ENCODE measurements around the gene ERC2.

Gene ERC2

DNA sequence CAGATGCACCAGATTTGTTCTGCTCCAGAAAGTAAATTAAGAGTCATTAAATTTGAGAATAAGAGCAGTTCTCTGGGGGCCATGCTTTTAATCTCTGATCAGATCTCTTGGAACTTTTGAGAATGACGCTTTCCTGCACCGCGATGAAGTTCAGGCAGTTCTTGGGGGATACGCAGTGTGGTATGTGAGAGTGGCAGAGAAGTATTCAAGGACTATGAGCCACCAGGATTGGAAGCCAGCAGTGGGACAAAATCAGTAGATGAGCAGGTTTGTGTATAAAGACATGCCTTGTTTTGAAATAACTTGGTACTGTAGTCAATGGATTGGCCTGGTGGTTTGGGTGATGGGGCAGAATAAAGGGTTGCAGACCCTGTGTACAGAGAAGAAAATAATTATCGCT lies 483.6 kb downstream of the ERC2 start:
- DNase-seq (ENCODE audit: low read depth) = no peak

DNA sequence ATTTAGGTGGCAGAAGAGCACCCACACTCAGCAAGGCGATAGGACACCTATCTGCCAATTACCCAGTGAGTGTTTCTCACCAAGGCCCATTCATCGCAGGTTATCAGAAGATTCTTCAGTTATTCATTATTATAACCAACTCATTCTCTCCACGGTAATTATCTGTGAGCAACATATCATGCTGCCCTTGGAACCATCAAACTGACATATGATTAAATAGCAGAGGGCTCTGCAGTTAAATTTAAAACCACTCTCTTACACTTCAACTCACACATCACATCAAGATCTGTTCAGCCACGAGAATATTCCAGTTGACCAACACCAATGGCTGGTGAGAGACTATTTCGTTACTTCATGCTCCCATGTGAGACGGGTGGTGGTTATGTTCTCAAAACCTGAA lies 489.3 kb downstream of the ERC2 start:
- no peak for DNase-seq (ENCODE audit: low read depth)

DNA sequence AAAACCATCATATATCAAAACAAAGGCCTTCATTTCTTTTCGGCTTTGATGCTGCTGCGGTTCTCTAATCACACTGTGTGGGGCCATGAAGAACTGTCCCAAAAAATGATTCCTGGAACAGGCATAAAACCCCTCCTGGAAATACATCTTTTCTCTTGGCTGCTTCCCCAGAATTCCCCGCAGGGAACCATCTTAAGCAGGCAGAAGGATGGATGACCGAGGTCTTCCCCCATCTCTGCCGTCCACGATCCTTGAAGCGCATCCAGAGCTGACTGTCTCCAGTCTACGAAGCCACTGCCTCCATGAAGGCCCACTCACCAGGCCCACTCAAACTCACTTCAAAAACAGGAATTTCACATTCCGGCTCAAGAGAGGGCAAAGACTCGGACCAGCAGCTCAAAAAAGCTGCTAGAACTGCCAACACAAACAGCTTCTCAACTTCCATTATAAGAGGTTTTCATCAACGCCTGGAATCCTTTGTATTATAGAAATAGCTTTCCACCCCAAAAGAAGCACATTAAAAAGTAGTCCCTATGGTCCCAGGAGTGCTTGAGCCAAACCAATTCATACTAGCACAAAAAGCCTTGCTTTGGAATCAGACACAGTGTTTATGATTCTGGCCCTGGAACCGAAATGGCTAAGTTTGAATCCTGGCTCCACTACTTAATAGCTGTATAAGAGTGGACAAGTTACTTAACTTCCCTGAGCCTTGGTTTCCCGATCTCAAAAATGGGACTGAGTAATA lies 493.7 kb downstream of the ERC2 start:
- no peak for DNase-seq (ENCODE audit: low read depth)

DNA sequence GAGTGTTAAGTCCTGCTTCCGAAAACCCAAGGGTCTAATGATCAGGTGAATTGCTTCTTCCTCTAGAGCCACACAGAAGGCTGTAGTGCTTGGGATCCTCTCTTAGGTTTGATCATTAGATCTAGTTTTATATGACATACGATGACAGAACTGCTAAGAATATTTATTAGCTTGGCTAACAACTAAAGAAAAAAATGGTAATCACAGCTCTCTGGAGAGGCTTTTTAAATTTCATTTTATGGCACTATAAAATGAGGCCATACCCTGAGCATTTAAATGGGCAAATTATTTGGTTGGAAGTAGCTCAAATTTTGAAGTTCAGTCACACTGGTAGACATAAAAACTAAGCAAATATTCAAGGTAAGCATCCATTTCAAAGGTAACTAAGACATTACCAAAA lies 498.6 kb downstream of the ERC2 start:
- DNase-seq (ENCODE audit: low read depth) = no peak

DNA sequence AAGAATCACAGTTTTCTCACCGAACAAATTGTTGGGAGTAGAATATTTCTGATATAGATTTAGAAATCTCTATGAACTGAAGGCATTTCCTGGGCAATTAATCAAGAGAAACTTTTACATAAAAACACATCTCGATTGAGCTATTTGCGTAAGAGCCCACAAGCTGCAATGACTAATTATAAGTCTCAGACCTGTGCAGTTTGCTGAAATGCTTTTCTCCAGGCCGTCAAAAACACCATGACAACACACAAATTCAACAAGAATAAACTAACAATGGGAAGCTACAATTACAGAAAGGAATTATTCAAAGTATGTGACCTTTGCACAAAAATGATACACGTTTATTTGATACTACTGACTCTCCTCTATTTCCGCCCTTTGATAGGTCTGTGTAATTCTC lies 499.9 kb downstream of the ERC2 start:
- no peak for DNase-seq (ENCODE audit: low read depth)

DNA sequence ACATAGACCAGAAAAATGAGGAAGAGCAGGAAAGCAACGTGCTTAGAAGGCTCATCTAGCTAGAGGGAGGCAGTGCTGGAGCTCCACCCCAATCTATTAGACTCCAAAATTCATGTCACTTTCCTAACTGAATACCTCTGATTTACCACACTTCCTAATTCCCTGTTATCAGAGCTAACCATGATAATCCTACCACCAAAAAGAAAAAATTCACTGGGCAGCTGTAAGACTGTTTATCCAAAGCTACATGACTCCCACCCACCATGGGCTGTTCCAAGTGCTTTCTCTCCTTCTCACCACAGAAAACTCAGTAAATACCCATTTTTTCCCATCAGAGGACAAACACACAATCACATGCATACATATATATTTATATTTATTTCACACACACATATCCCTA lies 501.7 kb downstream of the ERC2 start:
- DNase-seq (ENCODE audit: low read depth) = no peak

DNA sequence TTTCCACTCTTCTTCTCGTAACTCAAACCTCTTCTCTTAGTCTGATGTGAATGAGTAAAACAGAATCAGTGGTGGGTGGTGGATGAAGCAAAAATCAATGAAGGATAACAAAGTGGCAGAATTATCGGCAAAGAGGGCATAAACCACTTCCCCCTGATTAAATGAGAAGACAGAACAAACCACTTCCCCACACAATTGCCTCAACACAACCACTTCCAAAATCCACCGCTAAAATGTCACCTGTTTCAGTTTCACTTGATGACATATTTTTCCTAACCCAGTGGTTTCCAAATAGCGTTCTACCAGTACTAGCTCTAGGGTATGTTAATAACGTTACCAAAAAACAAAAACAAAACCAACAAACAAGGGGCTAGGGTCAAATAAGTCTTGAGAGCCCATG lies 502.5 kb downstream of the ERC2 start:
- no peak for DNase-seq (ENCODE audit: low read depth)

DNA sequence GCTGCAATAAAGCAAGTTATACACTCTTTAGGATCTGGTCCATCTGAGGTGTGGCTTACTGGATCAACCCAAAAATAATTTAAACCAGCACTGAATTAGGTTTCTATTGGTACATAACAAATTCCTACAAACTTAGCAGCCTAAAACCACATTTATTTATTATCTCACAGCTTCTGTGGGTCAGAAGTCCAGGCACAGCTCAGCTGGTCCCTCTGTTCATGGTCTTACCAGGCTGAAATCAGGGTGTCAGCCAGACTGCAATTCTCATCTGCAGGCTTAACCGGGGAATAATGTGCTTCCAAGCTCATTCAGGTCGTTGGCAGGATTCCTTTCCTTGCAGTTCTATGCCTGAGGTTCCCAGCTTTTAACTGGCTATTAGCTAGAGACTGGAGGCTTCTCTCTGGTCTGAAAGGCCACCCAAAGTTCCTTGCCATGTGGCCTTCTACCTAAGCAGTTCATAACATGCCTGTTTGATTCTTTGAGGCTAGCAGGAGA lies 503.7 kb downstream of the ERC2 start:
- DNase-seq (ENCODE audit: low read depth) = no peak

DNA sequence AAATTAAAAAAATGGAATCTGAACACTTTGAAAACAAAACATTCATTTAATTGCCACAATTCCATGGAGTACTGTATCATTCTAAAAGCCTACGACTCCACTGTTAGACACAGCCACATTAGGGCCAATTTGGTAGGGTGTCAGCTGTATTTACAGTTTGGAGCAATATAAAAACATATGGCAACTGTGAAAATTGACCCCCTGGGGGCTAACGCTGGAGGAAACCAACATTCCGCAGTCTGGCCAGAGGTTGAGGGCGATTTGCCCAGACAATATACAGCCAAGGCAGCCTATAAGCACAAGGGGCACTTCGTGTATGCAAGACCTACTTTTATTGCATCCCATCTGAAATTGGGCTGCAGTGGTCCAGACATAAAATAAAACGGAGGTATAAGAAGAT lies 504.7 kb downstream of the ERC2 start:
- DNase-seq (ENCODE audit: low read depth) = no peak

DNA sequence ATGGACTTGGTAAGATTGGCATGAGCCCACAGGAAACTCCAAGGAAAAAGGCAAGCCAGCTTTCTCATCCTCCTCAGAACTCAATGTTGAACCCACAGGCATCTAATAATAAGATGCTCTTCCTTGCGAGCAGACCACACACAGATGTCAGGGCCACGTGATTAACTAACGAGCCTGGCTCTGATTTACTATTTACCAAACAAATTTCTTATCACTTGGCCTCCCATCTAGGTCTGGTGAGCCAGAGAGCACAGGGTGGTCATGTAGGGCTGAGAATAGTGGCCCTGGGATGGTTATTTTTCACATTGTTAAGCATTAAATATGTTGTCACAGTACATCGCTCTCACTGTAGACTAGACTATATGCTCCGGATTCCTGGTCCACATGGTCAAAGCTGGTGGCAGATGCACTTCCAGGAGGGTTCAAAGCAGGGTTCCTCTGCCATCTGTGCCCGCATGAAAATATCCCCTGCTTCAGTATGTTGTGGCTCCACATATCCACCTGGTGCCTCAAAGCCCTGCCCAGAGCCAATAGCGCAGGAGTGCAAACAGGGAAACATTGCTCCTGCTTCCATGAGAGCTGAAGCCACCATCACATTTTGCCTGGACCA lies 508.7 kb downstream of the ERC2 start:
- no peak for DNase-seq (ENCODE audit: low read depth)

DNA sequence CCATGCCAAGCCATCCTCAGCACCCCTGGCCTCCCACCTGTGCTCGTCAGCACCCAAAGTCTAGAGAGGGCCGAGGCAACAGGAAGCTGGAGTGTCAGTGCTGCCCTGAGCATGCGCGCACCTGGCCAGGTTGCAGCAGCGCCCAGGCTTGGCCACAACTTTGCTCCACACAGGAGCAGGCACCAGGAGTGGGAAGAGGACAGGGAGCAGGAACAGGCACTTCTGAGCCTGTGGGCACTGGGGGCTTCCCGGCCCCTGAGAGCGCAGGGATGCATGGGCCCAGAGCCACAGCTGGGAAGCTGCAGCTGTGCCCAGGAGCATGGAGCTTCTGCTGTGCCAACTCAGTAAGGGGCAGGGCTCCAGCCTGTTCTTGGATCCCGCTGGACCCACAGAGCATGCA lies 509.7 kb downstream of the ERC2 start:
- DNase-seq (ENCODE audit: low read depth) = no peak

DNA sequence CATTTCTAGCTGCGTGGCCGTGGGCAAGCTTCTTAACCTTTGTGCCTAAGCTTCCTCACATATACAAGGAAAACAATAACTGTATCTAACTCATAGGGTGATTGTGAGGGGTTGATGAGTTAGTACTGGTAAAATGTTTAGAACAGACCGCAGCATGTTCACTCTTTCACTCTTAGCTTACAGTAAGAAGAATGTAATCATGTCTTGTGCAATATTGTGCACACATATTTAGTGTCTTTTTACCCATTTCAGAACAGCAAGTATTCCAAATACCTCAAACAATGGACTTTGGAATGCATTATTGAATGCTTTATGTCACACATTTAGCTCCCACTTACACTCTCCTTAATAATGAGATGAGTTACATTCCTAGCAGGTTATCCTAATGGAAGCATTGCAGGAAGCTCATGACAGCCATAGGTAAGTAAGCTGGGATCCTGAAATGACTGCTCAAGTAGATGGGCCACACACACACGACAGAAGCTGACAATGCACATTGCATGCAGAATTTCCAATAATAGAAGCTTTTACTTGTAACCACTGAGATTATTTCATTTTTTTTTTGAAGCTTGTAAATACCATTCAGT lies 512.3 kb downstream of the ERC2 start:
- no peak for DNase-seq (ENCODE audit: low read depth)

DNA sequence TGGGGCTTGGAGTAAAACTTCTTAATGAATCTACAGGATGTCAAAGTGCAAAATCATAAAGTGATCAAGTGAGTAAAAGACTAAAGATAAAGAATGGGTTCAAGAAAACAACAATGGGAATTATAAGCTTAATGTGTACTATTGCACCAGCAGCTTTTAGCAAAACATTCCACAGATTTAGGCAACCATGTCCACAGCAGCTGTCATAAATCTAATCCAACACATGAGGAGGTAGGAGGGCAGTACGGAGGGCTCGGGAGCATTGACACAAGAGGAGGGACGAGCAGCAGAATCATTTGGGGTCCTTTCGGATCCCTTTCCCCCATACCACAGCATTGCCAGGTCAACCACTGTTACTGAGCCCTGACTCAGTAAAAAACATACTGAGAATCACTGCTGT lies 516.9 kb downstream of the ERC2 start:
- no peak for DNase-seq (ENCODE audit: low read depth)

DNA sequence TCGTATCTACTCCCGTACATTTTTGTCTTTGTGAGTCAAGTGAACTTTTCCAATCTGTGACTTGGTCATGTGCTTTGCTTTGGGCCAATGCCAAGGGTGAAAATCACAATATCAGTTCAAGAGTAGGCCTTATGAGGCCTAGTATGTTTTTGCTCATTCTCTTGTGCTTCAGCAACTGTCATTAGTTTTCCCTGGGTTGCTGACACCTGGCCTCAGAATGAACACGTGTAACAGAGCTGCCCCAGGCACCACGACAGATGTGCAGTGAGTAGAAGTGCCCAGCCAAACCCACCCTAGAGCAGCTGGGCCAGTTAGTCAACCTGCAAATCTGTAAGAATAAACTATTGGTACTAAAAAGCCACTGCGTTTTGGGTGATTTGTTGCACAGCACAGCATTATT lies 520.9 kb downstream of the ERC2 start:
- DNase-seq (ENCODE audit: low read depth) = no peak

DNA sequence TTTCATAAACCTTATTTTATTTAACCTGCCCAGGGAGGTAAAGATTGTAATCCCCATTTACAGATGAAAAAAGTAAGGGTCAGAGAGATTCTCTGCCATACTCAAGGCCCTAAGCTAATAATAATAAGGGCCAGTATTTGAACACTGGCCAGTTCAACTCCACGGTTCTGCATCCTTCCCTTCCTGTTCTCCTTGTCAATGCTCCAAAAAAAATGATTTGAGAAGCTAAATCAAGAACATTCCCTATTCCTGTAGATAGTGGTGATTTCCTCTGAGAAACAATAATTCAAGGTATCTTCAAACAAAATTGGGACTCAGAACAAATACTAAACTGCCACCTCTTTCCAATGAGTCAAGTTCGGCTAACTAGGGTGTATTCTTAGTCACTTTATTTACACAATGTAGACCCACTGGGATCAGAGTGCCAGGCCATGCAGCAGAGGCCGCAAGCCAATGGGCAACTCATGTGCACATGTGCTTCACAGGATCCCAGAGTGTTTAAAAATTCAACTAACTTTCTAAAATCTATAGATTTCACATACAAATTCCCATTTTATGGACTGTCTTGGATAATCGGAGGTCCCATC lies 521.6 kb downstream of the ERC2 start:
- DNase-seq (ENCODE audit: low read depth) = no peak

DNA sequence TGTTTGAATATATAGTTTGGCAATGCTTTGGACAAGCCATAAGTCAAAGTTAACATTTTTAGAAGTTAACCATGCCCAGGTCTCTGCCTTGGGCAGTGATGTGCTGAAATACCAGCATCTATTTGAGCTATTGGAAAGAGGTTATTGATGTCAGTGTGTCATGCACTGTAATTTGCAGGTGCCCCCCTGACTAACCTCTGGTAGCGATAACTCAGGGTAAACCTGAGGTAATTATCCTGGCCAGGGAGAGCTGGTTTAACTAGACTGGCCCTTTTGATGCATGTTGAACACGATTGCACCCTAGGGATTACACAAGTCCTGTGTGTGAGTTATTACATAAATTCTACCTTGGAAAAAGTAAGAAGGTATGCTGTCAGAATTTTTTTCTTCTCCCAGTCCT lies 525.4 kb downstream of the ERC2 start:
- no peak for DNase-seq (ENCODE audit: low read depth)

DNA sequence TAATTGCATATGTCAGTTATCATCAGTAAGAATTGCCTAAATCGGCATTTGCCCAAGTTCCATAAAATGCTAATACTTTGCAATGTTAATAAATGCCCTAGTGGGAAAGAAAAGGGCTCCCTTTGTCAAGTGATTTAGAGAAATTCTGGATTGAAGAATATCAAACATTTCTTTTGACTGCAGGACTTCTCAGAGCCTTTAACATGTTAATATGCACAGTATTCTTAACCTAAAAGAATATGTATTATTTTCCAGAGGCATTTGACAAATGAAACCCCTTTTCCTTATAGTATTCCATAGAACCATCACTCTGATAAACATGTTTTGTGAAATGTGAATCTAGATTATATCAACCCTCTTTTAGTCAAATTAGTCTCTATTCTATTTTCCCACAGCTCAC lies 529.0 kb downstream of the ERC2 start:
- no peak for DNase-seq (ENCODE audit: low read depth)

DNA sequence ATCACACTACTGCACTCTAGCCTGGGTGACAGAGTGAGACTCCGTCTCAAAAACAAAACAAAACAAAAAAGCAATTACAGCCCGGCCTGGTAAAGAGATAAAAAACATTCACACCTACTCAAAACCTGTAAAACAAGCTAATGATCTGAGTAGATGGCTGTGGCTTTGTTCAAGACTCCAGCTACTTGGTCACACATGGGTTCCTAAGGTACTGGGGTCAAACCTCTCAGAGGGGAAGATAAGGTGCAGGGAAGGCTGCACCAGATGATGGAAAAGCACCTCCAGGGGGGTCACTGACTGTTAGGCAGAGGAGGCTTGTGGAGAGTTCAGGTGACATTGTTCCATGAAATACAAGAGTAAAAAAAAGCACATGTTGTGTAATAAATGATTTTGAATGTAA lies 531.0 kb downstream of the ERC2 start:
- DNase-seq (ENCODE audit: low read depth) = no peak

DNA sequence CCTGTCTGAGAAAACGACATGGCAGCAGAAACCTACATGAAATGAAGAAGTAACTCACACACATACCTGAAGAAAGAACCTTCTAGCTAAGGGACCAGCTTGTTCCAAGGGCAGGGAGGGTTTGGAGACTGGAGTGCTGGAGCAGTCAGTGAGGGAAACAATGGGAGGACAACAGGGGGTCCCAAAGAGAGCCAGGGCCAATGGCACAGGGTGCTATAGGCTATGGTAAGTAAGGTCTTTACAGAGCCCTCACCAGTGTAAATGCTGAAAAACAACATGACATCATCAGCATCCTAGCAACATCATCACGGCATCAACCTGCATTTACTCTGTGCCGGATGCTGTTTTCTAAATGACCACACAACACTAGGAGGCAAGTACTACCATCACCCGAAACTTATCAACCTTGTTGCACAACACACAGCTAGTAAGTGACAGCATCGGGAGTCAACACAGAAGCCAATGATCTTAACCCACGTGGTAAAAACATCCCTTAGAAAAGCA lies 531.7 kb downstream of the ERC2 start:
- DNase-seq (ENCODE audit: low read depth) = no peak

DNA sequence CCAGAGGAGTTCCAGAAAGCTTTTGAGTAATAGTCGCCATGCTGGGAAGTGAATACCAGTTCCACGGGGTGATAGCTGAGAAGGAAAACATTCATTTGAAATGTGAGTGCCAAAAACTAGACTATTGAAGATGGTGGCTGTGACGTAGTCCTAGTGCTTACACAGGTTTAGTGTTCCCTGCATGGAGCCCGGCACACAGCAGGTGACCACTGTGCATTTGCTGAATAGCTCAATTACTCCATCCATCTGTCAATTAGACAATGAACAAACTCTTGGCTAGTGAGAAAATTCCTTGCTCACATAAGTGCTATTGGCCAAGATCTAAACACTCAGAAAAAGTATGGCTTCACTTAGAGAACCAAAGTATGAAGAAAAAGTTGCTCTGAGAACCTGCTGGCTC lies 533.0 kb downstream of the ERC2 start:
- DNase-seq (ENCODE audit: low read depth) = no peak

DNA sequence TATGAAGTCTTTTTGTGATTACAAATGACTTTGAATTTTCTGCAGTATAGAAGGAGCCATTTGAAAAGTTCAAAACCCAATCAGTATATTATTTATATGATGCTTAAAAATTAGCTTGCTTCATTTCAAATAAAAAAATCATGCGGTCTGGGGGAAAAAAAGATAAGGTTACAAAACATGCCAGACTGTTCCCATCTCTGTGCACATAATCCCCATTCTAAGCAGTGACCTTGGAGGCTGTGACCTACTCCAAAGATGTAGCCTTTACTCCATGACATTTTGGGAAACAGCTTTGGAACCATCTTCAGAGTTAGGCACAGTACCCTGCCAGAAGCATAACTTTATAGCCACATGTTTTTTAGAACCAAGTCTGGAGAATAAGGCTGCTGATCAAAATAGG lies 533.5 kb downstream of the ERC2 start:
- no peak for DNase-seq (ENCODE audit: low read depth)

DNA sequence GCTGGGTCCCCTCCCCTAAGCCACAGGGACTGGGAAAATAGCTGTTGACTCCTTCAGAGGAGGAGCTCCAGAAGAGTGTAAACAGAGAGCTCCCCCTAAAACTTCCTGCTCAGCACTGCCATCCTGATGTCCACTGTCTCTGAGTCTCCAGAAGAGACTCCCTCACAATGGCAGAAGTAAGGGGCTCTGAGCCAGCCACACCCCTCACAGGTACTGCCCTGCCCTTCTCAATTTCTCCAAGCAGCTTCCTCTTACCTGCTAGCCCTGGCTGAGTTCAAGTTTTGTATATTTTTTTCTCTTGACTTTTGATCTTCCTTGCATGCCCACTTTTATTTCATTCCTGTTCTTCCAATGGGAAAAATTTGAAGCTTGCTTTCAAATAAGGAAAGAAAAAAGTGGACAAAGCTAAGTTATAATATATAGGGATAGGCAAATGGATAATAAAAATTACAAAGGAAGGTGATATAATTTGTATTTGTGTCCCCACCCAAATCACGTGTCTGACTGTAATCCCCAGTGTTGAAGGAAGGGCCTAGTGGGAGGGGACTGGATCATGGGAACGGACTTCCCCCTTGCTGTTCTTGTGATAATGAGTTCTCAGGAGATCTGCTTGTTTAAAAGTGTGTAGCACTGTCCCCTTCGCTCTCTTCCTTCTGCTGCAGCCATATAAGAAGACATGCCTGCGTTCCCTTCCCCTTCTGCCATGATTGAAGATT lies 539.0 kb downstream of the ERC2 start:
- no peak for DNase-seq (ENCODE audit: low read depth)

Measured in GM04504 (cell line).